Vagina (tissue), 2 donors: Measurements from ENCODE around the gene ASS1.

ENCODE experiments used
- CTCF ChIP-seq, 3 experiments: fragments of 450-650 bp in 2 of 3; fragments of 200-600 bp in 1 of 3; sonication (generic) in 1 of 3; IDR thresholded peaks; one replicate each; pipeline ENCODE4 v1.5.1; 2017 to 2019; ENCODE audit warnings: antibody characterized with exemption in 3 of 3, mild to moderate bottlenecking in 2 of 3, moderate library complexity in 2 of 3
- POLR2A ChIP-seq, 2 donors: fragments of 450-650 bp; IDR thresholded peaks; one replicate each; pipeline ENCODE4 v1.6.1; 2017; ENCODE audit warnings: antibody characterized with exemption in 2 of 2, mild to moderate bottlenecking in 2 of 2, moderate library complexity in 2 of 2

DNA sequence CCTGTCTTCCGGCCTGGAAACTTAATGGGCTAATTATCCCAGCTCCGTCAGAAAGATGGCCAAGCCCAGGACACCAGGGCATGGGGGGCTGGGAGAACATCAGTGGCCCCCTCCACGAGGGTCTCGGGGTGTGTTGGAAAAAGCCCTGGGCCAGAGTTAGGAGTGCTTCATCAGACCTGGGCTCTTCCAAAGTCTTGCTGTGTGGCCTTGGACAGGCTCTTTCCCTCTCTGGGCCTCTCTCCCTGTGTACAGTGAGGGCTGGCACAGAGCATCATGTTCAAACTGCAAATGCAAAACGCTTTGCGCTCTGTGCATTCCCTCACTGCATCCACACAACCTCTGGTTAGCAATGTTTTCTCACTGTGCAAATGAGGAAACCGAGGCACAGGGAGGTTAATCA is 48.3 kb downstream of the ASS1 start:
- TF ChIP-seq CTCF (IDR thresholded peaks at IDR 0.05) (no peak), POLR2A (IDR thresholded peaks at IDR 0.05) (no peak)
